Osteocyte (in vitro differentiated cells): Measurements from ENCODE around the gene ARTN. TPM values are rescaled to one million over a fixed set of nuclear protein-coding genes. Genes with fewer than 3 reads are reported as not detected.

ENCODE experiments used
- DNase-seq: peaks from one replicate; pipeline ENCODE4 v3.0.0; 2021; ENCODE audit warnings: mixed read lengths; ENCODE audit not compliant: unreplicated experiment; ENCODE audit errors: extremely low spot score
- H3K27ac Mint-ChIP-seq: one replicate; pipeline ENCODE4 v1.8.0; 2021; ENCODE audit warnings: mild to moderate bottlenecking, mixed read lengths; ENCODE audit not compliant: unreplicated experiment
- H3K27me3 Mint-ChIP-seq: one replicate; pipeline ENCODE4 v1.8.0; 2021; ENCODE audit warnings: mixed read lengths; ENCODE audit not compliant: unreplicated experiment
- H3K36me3 Mint-ChIP-seq: one replicate; pipeline ENCODE4 v1.8.0; 2021; ENCODE audit warnings: mixed read lengths; ENCODE audit not compliant: unreplicated experiment
- H3K4me1 Mint-ChIP-seq: one replicate; pipeline ENCODE4 v1.8.0; 2021; ENCODE audit warnings: mixed read lengths; ENCODE audit not compliant: unreplicated experiment
- H3K4me3 Mint-ChIP-seq: one replicate; pipeline ENCODE4 v1.8.0; 2021; ENCODE audit warnings: mild to moderate bottlenecking, moderate library complexity, mixed read lengths; ENCODE audit not compliant: unreplicated experiment
- H3K9me3 Mint-ChIP-seq: one replicate; pipeline ENCODE4 v1.8.0; 2021; ENCODE audit warnings: mixed read lengths; ENCODE audit not compliant: unreplicated experiment
- CTCF ChIP-seq: fragments of 200-600 bp; sonication (generic); IDR thresholded peaks from 2 replicates; pipeline ENCODE4 v1.5.0; 2021; ENCODE audit warnings: antibody characterized with exemption, mild to moderate bottlenecking, moderate library complexity
- total RNA-seq: library from RNA; stranded (reverse); gene quantifications from 2 replicates; pipeline ENCODE4 v1.2.1, GENCODE V29; 2021

ARTN gene
- total RNA-seq, 1 donor from 2014 or later: 1.1 TPM

- H3K27me3 Mint-ChIP-seq: no peaks in the 10 kb centered on the region
- peaks cover 3% of the 10 kb centered on the region for H3K36me3 Mint-ChIP-seq
- DNase-seq: no peak
- no peak overlapping the region for H3K27ac Mint-ChIP-seq
- no peak for TF ChIP-seq CTCF
- peaks cover 18% of the 10 kb centered on the region for H3K4me1 Mint-ChIP-seq
- no peak overlapping the region for H3K4me3 Mint-ChIP-seq
- no peaks in the 10 kb centered on the region for H3K9me3 Mint-ChIP-seq
Observed at GRCh38 chr1:43986712-43987111, 53.1 kb downstream of the ARTN start.

Other genes with a start within 250 kb of the ARTN start
- gene ST3GAL3, start 226.3 kb upstream of the ARTN start, total RNA-seq: 23.5 and 26.4 TPM in 2 replicates
- 37.6 and 40.8 TPM in 2 replicates for gene IPO13, start 13.1 kb downstream of the ARTN start, total RNA-seq
- gene DPH2, start 36.2 kb downstream of the ARTN start, total RNA-seq: 21.7 and 22.4 TPM in 2 replicates
- gene ATP6V0B, start 41.2 kb downstream of the ARTN start, total RNA-seq: 128 and 130 TPM in 2 replicates
- gene B4GALT2, start 45.4 kb downstream of the ARTN start, total RNA-seq: 62.8 and 65.5 TPM in 2 replicates
- gene CCDC24, start 57.8 kb downstream of the ARTN start, total RNA-seq: 5.1 and 5.3 TPM in 2 replicates
- 49.4 and 51.6 TPM in 2 replicates for gene SLC6A9, start 97.7 kb downstream of the ARTN start, total RNA-seq
- not detected in 2 replicates for gene KLF17, start 185.0 kb downstream of the ARTN start, total RNA-seq
- not detected in 2 replicates for gene KLF18, start 207.8 kb downstream of the ARTN start, total RNA-seq